ENCODE measurements around the gene CDS2. TPM values are rescaled to one million over a fixed set of nuclear protein-coding genes. Genes with fewer than 3 reads are reported as not detected.

CDS2 gene
- total RNA-seq, 1 experiment from 2014 or later = 17.1 TPM

DNA sequence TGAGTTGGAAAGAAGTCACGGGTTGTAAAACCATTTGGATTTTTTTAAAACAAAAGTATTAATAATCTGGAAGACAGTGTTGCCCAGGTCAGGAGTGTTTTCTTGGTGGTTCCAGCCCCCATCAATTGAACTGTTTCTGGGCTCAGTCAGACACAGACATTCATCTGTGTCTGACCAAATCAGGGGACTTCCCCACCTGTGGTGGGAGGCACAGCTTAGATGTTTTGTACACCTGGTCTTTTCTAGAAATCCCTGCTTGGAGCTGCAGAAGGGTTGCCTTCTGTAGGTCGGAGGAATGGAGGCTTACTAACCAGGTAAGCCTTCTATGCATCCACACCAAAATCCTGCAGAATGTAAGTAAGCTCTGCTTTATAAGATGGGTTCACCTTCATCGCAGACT is 63.6 kb downstream of the CDS2 start:
- POLR2A ChIA-PET (ENCODE audit: unreplicated experiment) = no interaction called here
- Histone ChIP-seq H3K27me3 (ENCODE audit: low read length) (no peaks in the 10 kb centered on the region), H3K27ac (ENCODE audit: low read length) (no peak overlapping the region), H3K4me2 (ENCODE audit: low read length) (no peak overlapping the region), H3K9me3 (ENCODE audit: low read length) (no peaks in the 10 kb centered on the region), H3K9me2 (replicated peaks; ENCODE audit: low read length) (no peaks in the 10 kb centered on the region), H3K79me2 (ENCODE audit: low read length) (no peaks in the 10 kb centered on the region), H3F3A (ENCODE audit: low read length, unreplicated experiment) (no peaks in the 10 kb centered on the region), H3K36me3 (ENCODE audit: low read depth, low read length) (peaks cover 11% of the 10 kb centered on the region), H4K20me1 (ENCODE audit: low read length) (no peaks in the 10 kb centered on the region), H3K4me3 (ENCODE audit: low read length) (no peak overlapping the region), H2AFZ (ENCODE audit: low read length) (no peak overlapping the region), H3K9ac (ENCODE audit: low read length) (no peak overlapping the region), H3K4me1 (ENCODE audit: insufficient read depth, low read length) (no peaks in the 10 kb centered on the region)
- CTCF ChIA-PET = interaction anchor here (4.4 kb wide), 1 partner anchor 64 kb away, joined by 161 read pairs; the partner anchor contains the start of gene CDS2
- no peak for TF ChIP-seq EZH2 (IDR thresholded peaks at IDR 0.05; ENCODE audit: low read length, unreplicated experiment)
- TF ChIP-seq, protein P1, sequence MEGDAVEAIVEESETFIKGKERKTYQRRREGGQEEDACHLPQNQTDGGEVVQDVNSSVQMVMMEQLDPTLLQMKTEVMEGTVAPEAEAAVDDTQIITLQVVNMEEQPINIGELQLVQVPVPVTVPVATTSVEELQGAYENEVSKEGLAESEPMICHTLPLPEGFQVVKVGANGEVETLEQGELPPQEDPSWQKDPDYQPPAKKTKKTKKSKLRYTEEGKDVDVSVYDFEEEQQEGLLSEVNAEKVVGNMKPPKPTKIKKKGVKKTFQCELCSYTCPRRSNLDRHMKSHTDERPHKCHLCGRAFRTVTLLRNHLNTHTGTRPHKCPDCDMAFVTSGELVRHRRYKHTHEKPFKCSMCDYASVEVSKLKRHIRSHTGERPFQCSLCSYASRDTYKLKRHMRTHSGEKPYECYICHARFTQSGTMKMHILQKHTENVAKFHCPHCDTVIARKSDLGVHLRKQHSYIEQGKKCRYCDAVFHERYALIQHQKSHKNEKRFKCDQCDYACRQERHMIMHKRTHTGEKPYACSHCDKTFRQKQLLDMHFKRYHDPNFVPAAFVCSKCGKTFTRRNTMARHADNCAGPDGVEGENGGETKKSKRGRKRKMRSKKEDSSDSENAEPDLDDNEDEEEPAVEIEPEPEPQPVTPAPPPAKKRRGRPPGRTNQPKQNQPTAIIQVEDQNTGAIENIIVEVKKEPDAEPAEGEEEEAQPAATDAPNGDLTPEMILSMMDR (conservative IDR thresholded peaks at IDR 0.05; ENCODE audit: low read depth, low read length) = no peak
- no peak for TF ChIP-seq EZH2phosphoT487 (IDR thresholded peaks at IDR 0.05; ENCODE audit: borderline replicate concordance, low read length)
- ATAC-seq (no peak), DNase-seq (no peak)
- intact Hi-C loops (cut with micrococcal nuclease) = no loop called here
- no TSS peak for BruUV-seq (replicated peaks)

DNA sequence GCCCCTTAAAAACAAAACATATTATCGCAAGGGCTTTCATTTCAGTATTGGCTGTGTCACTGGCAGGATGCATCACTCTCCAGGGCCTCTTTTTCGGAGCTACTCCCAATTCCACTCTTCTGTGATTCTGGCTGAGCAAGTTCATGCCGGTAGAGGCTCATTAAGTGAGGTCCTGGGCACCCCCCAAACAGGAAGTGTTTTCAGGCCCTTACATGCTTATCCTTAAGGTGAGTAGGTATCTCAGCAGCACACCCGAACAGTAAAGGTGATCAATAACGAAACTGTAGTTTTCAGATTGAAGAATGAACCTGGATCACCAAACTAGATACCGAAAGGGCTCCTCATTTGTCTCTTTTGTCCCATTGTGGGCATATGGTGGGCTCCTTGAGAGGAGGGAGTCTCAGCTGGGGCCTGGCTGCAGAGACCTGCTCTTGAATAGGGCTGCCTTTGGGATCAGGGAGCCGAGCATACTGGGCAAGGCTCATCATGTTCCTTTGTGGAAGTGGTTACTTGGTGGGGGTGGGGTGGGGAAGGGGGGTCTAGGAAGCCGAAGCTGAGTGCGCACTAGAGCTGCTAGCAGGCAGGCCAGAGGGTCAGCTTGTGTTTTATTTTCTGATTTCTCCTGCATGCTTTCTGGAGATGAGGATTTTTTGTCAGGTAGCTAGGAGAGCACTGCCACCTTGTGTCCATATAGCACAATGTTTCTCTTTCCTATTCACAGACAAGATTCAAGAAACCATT is 65.2 kb downstream of the CDS2 start:
- no peaks in the 10 kb centered on the region for H3K9me3 ChIP-seq (ENCODE audit: low read length)
- no peaks in the 10 kb centered on the region for H4K20me1 ChIP-seq (ENCODE audit: low read length)
- TF ChIP-seq EZH2 (IDR thresholded peaks at IDR 0.05; ENCODE audit: low read length, unreplicated experiment) (no peak), EZH2phosphoT487 (IDR thresholded peaks at IDR 0.05; ENCODE audit: borderline replicate concordance, low read length) (no peak)
- TF ChIP-seq, protein P1 (conservative IDR thresholded peaks at IDR 0.05; ENCODE audit: low read depth, low read length) = peak; percentile 87
- POLR2A ChIA-PET (ENCODE audit: unreplicated experiment) = interaction anchor here (0.7 kb wide), 1 partner anchor 65 kb away, joined by 16 read pairs; the partner anchor contains the start of gene CDS2
- ATAC-seq (peak; percentile 87), DNase-seq (peak; percentile 82)
- no TSS peak for BruUV-seq (replicated peaks)
- H2AFZ ChIP-seq (ENCODE audit: low read length) = no peak overlapping the region
- no peaks in the 10 kb centered on the region for H3K27me3 ChIP-seq (ENCODE audit: low read length)
- intact Hi-C loops (cut with micrococcal nuclease) = loop anchor here (1.0 to 2.0 kb wide), 3 partner anchors 23 to 66 kb away; no protein-coding TSS in a partner anchor
- no peak overlapping the region for H3K27ac ChIP-seq (ENCODE audit: low read length)
- H3K9me2 ChIP-seq (replicated peaks; ENCODE audit: low read length) = no peaks in the 10 kb centered on the region
- peaks cover 7% of the 10 kb centered on the region for H3K36me3 ChIP-seq (ENCODE audit: low read depth, low read length)
- no peaks in the 10 kb centered on the region for H3K4me1 ChIP-seq (ENCODE audit: insufficient read depth, low read length)
- H3K79me2 ChIP-seq (ENCODE audit: low read length) = no peaks in the 10 kb centered on the region
- no peaks in the 10 kb centered on the region for H3F3A ChIP-seq (ENCODE audit: low read length, unreplicated experiment)
- no peak overlapping the region for H3K4me2 ChIP-seq (ENCODE audit: low read length)
- H3K9ac ChIP-seq (ENCODE audit: low read length) = no peak overlapping the region
- CTCF ChIA-PET = interaction anchor here (0.6 to 4.4 kb wide), 11 partner anchors 13 to 372 kb away, joined by 3 to 161 read pairs (median 4); partner anchors contain the start of genes CDS2 and PCNA
- H3K4me3 ChIP-seq (ENCODE audit: low read length) = no peak overlapping the region
